ENCODE results near the gene SLC25A53. TPM values are rescaled to one million over a fixed set of nuclear protein-coding genes. Genes with fewer than 3 reads are reported as not detected.

The SLC25A53 gene
- total RNA-seq, result 1 to 10 TPM; 5.2 to 5.8 TPM

DNA sequence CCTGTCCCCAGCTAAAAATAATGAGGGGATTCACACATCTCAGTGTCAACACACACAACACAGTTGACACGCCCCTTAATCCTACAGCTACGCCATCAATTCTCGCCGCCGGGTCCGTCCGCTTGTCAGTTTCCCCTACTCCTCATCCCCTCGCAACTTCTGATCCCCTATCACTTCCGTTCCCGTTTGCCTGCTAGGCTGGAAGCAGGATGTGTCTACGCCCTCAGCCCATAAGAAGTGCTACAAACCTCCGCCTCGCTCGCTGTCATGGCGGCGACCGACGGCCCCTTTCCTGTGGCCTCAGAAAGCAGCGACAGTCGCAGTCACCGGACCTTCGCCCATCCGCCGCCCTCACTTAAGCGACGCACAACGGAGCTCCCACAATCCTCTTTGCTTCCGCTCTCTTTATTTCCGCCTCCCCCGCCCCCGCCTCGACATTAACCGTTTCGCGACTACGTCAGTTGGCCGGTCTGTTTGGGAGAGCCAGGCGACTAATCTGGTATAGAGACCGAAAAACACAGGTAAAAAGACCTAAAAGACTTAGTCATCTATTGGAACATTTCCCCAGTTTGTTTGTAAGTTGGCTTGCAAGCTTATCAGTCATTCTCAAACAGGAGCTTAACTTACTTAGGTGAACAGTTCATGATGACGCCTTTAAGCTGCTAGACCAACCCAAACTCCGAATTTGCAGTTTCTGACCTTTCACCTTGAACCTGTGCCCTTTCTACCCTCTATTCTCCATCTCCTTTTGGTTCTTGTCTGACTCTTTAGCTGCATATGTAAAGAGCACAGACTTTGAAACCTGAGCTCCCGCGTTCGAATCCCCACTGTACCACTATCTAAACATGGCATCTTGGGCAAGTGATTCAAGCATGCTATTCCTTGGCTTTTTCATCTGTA, at the start of gene SLC25A53:
Gene SLC25A53, minus strand, starts transcription at position 380 of the 900 bp plus-strand sequence. CDS start 51,752 bp downstream, outside the sequence.
- Mint-ChIP-seq H3K36me3 (peaks cover 2% of the 10 kb centered on the region), H3K4me3 (peak within 1 kb of the TSS; percentile 92), H3K9me3 (no peaks in the 10 kb centered on the region), H3K27ac (peak within 1 kb of the TSS; percentile 100), H3K4me1 (peaks cover 2% of the 10 kb centered on the region), H3K27me3 (no peaks in the 10 kb centered on the region)
- peak; percentile 79 for DNase-seq

- H3K4me1 Mint-ChIP-seq, result no peaks in the 10 kb centered on the region
- no peaks in the 10 kb centered on the region for H3K9me3 Mint-ChIP-seq
- no peak overlapping the region for H3K4me3 Mint-ChIP-seq
- H3K36me3 Mint-ChIP-seq, result no peaks in the 10 kb centered on the region
- DNase-seq, result no peak
- H3K27ac Mint-ChIP-seq, result no peak overlapping the region
- no peaks in the 10 kb centered on the region for H3K27me3 Mint-ChIP-seq
Measured at GRCh38 chrX:104205548-104205947, 48.7 kb upstream of the SLC25A53 start.

DNA sequence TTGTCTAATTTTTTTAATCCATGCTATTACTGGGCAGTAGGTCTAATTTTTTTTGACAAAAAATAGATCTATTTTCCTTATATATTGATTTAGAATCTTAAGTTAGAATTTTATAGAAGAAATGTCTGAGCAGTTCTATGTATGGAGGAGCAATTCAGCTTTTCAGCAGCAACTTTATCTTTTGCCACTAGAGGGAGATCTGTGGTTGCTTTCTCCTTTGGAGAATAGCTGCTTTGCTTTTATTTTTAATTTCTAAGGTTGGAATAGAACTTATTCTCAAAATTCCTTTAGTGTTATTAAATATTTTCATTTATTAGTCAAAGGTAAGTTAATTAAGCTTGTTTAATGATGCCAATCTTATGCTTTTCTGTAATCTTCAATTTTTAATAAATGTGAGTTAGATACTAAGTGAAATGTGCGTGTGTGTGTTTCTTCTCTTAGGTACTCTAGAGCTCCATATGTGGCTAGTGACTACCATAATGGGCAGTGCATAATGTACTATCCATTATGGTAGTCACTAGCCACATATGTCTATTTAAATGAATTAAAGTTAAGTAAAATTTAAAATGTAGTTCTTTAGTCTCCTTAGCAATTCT, 38.8 kb upstream of the SLC25A53 start:
- H3K27ac Mint-ChIP-seq, result no peak overlapping the region
- no peak overlapping the region for H3K4me3 Mint-ChIP-seq
- peaks cover 6% of the 10 kb centered on the region for H3K4me1 Mint-ChIP-seq
- H3K9me3 Mint-ChIP-seq, result no peaks in the 10 kb centered on the region
- no peaks in the 10 kb centered on the region for H3K27me3 Mint-ChIP-seq
- no peak for DNase-seq
- no peaks in the 10 kb centered on the region for H3K36me3 Mint-ChIP-seq

DNA sequence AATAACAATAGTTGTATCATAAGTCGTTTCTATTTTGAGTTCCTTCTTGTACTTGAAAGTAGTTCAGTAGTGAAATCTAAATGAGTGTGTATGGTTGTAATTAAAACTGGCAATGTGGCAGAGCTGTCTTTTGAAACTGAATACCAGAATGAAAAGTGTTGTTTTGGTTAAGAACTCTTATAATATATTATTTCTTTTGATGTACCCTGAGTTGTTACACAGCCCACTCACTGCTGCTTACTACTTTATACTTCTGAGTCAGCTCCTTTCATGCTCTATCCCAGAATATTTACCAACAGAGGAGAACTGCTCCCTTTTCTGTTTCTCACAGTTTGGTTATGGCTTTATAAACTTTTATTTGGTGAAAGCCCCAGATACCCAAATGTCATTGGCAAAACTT, 38.2 kb upstream of the SLC25A53 start:
- H3K4me3 Mint-ChIP-seq, result no peak overlapping the region
- no peaks in the 10 kb centered on the region for H3K36me3 Mint-ChIP-seq
- H3K27ac Mint-ChIP-seq, result no peak overlapping the region
- no peaks in the 10 kb centered on the region for H3K9me3 Mint-ChIP-seq
- no peak for DNase-seq
- H3K27me3 Mint-ChIP-seq, result no peaks in the 10 kb centered on the region
- peaks cover 6% of the 10 kb centered on the region for H3K4me1 Mint-ChIP-seq

DNA sequence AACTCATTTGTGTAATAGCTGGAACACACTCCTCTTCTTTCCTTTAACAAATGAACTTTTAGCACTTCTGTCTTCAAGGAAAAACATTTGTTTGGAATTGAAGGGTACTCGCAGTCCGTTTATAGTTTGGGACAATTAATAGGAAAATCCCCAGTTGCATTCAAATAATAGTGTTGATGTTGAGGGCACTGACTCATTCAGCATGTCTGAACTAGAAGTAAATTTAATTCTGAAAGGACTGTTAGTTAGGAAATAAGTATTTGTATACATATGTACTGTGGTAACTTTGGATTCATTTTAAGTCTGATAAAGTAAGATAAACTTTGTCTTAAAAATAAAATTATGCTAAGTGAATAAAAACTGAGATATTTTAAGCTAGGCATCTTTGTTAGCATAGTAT, 36.7 kb upstream of the SLC25A53 start:
- Mint-ChIP-seq H3K4me3 (no peak overlapping the region), H3K27ac (no peak overlapping the region), H3K4me1 (peaks cover 6% of the 10 kb centered on the region), H3K27me3 (no peaks in the 10 kb centered on the region), H3K9me3 (no peaks in the 10 kb centered on the region), H3K36me3 (no peaks in the 10 kb centered on the region)
- DNase-seq, result no peak

- no peaks in the 10 kb centered on the region for H3K36me3 Mint-ChIP-seq
- no peaks in the 10 kb centered on the region for H3K9me3 Mint-ChIP-seq
- no peak for DNase-seq
- H3K4me3 Mint-ChIP-seq, result no peak overlapping the region
- no peak overlapping the region for H3K27ac Mint-ChIP-seq
- peaks cover 4% of the 10 kb centered on the region for H3K4me1 Mint-ChIP-seq
- no peaks in the 10 kb centered on the region for H3K27me3 Mint-ChIP-seq
Measured at GRCh38 chrX:104189837-104190236, 33.0 kb upstream of the SLC25A53 start.

DNA sequence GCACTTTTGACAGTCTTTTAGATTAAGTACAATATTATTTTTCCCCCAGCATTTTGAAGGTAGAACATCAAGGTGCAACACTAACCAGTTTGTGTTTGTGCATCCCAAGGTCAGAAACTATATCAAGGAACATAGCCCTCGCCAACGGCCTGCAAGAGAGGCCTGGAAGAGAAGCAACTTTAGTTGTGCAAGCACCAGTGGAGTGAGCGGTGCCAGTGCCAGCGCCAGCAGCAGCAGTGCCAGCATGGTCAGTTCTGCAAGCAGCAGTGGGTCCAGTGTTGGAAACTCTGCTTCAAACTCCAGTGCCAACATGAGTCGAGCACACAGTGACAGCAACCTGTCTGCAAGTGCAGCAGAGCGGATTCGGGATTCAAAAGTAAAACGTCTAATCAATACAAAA, 31.1 kb upstream of the SLC25A53 start:
- no peaks in the 10 kb centered on the region for H3K27me3 Mint-ChIP-seq
- no peak overlapping the region for H3K4me3 Mint-ChIP-seq
- H3K9me3 Mint-ChIP-seq, result no peaks in the 10 kb centered on the region
- H3K4me1 Mint-ChIP-seq, result peaks cover 7% of the 10 kb centered on the region
- no peak for DNase-seq
- H3K36me3 Mint-ChIP-seq, result peaks cover 3% of the 10 kb centered on the region
- no peak overlapping the region for H3K27ac Mint-ChIP-seq

DNA sequence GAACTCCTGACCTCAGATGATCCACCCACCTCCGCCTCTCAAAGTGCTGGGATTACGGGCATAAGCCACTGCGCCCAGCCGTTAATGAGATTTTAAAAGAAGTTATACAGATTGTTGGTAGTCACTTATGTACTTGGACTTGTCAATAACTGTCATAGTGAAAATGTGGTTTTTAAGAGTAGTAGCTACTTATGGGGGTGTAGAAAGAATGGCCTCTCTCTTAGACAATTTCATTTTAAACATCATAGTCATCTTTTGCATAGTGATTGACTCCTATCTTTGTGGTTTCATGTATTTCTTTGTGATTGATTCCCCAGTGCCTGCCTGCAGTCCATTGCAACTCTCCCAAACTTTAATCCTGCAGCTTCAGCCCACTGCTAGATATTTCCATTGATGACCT, 26.9 kb upstream of the SLC25A53 start:
- no peak overlapping the region for H3K27ac Mint-ChIP-seq
- no peaks in the 10 kb centered on the region for H3K27me3 Mint-ChIP-seq
- H3K4me1 Mint-ChIP-seq, result peaks cover 10% of the 10 kb centered on the region
- H3K4me3 Mint-ChIP-seq, result no peak overlapping the region
- peaks cover 9% of the 10 kb centered on the region for H3K36me3 Mint-ChIP-seq
- DNase-seq, result no peak
- H3K9me3 Mint-ChIP-seq, result no peaks in the 10 kb centered on the region

GRCh38 chrX:104173841-104174240, 17.0 kb upstream of the SLC25A53 start:
- Mint-ChIP-seq H3K4me3 (no peak overlapping the region), H3K27me3 (no peaks in the 10 kb centered on the region), H3K27ac (no peak overlapping the region), H3K4me1 (peaks cover 14% of the 10 kb centered on the region), H3K9me3 (no peaks in the 10 kb centered on the region), H3K36me3 (peaks cover 16% of the 10 kb centered on the region)
- DNase-seq, result no peak

GRCh38 chrX:104172788-104173187, 16.0 kb upstream of the SLC25A53 start:
- Mint-ChIP-seq H3K27me3 (no peaks in the 10 kb centered on the region), H3K4me1 (peaks cover 20% of the 10 kb centered on the region), H3K4me3 (no peak overlapping the region), H3K36me3 (peaks cover 10% of the 10 kb centered on the region), H3K27ac (no peak overlapping the region), H3K9me3 (no peaks in the 10 kb centered on the region)
- no peak for DNase-seq

DNA sequence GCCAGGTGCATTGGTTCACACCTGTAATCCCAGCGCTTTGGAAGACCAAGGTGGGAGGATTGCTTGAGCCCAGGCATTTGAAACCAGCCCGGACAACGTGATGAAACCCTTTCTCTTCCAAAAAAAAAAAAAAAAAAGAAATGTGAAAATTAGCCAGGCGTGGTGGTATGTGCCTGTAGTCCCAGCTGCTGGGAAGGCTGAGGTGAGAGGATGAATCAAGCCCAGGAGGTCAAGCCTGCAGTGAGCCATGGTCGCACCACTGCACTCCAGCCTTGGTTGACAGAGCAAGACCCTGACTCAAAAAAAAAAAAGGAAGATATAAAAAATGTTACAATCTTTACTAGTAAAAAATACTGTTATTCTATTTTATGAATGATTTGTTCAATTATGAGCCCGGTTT, 15.3 kb upstream of the SLC25A53 start:
- H3K9me3 Mint-ChIP-seq, result no peaks in the 10 kb centered on the region
- no peak overlapping the region for H3K4me3 Mint-ChIP-seq
- H3K27me3 Mint-ChIP-seq, result no peaks in the 10 kb centered on the region
- DNase-seq, result no peak
- H3K4me1 Mint-ChIP-seq, result peaks cover 24% of the 10 kb centered on the region
- H3K36me3 Mint-ChIP-seq, result peaks cover 10% of the 10 kb centered on the region
- no peak overlapping the region for H3K27ac Mint-ChIP-seq

DNA sequence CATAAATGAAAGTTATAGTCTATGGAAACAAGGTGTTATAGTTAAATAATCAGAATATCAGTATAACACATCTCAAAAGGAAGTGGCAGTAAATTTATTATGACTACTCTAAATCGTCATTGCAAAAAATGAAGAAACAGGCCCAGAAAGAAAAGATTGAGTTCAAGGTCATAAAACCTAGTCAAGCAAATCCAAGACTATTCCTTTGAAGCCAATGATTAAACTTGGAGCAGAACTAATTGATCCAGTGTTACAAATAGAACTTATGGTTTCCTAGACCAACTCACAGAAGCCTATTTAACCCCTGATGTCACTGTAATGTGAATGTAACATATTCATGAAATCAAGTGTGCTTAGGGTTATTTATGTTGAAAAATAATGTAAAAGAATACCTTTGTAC, 11.3 kb upstream of the SLC25A53 start:
- no peaks in the 10 kb centered on the region for H3K9me3 Mint-ChIP-seq
- peak overlapping the region; percentile 81 for H3K4me3 Mint-ChIP-seq
- H3K27ac Mint-ChIP-seq, result peak overlapping the region; percentile 32
- peaks cover 5% of the 10 kb centered on the region for H3K36me3 Mint-ChIP-seq
- H3K27me3 Mint-ChIP-seq, result no peaks in the 10 kb centered on the region
- peaks cover 25% of the 10 kb centered on the region for H3K4me1 Mint-ChIP-seq
- DNase-seq, result no peak

GRCh38 chrX:104166735-104167436, 10.1 kb upstream of the SLC25A53 start:
- peak overlapping the region; percentile 81 for H3K4me3 Mint-ChIP-seq
- no peaks in the 10 kb centered on the region for H3K9me3 Mint-ChIP-seq
- peaks cover 5% of the 10 kb centered on the region for H3K36me3 Mint-ChIP-seq
- no peak for DNase-seq
- no peaks in the 10 kb centered on the region for H3K27me3 Mint-ChIP-seq
- no peak overlapping the region for H3K27ac Mint-ChIP-seq
- peaks cover 25% of the 10 kb centered on the region for H3K4me1 Mint-ChIP-seq

GRCh38 chrX:104165894-104166734, 9.3 kb upstream of the SLC25A53 start, which contains the start of gene FAM199X:
FAM199X (plus strand) TSS chrX:104166453; CDS start chrX:104166786, 333 bp downstream.
- Mint-ChIP-seq H3K4me3 (peak within 1 kb of the TSS; percentile 81), H3K36me3 (peaks cover 5% of the 10 kb centered on the region), H3K27me3 (no peaks in the 10 kb centered on the region), H3K9me3 (no peaks in the 10 kb centered on the region), H3K4me1 (peaks cover 25% of the 10 kb centered on the region), H3K27ac (peak within 1 kb of the TSS; percentile 50)
- peak; percentile 88 for DNase-seq

All from activated naive CD8-positive, alpha-beta T cell treated with anti-CD3 and anti-CD28 coated beads for 36 hours (primary cell).